ENCODE results near the gene NOVA2.

Gene NOVA2

DNA sequence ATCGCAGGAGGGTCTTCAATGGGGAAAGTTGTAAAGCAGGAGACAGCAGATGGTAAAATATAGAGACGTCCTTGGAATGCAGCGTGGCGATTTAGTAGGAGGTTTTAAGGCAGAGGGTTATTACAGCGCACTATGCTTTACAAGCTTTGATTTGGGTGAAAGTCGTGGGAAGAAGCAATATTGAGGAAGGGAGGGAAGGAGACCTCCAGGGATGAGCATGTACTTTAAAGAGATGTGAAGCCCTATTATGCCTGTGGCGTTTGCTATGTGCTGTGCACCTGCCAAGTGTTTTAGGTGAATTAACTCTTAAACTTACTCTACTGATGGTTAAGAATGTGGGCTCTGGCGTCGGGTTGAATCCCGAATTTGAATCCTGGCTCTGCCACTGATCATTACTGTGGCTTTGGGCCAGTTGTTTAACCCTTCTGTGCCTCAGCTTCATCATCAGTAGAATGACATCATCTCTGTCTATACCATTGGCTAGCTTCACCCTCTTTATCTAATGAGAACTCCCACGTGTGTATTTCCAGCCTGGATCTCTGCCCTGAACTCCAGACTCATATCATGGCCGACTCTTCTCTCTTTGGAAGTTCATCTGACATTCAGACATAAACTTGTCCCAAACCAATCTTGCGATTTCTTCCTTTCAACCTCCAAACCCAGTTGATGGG lies 22.2 kb upstream of the NOVA2 start:
- TF ChIP-seq, protein P1, sequence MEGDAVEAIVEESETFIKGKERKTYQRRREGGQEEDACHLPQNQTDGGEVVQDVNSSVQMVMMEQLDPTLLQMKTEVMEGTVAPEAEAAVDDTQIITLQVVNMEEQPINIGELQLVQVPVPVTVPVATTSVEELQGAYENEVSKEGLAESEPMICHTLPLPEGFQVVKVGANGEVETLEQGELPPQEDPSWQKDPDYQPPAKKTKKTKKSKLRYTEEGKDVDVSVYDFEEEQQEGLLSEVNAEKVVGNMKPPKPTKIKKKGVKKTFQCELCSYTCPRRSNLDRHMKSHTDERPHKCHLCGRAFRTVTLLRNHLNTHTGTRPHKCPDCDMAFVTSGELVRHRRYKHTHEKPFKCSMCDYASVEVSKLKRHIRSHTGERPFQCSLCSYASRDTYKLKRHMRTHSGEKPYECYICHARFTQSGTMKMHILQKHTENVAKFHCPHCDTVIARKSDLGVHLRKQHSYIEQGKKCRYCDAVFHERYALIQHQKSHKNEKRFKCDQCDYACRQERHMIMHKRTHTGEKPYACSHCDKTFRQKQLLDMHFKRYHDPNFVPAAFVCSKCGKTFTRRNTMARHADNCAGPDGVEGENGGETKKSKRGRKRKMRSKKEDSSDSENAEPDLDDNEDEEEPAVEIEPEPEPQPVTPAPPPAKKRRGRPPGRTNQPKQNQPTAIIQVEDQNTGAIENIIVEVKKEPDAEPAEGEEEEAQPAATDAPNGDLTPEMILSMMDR (IDR thresholded peaks at IDR 0.05; ENCODE audit: low read length): no peak
- TF ChIP-seq EZH2 (IDR thresholded peaks at IDR 0.05; ENCODE audit: borderline replicate concordance, low read length): no peak

DNA sequence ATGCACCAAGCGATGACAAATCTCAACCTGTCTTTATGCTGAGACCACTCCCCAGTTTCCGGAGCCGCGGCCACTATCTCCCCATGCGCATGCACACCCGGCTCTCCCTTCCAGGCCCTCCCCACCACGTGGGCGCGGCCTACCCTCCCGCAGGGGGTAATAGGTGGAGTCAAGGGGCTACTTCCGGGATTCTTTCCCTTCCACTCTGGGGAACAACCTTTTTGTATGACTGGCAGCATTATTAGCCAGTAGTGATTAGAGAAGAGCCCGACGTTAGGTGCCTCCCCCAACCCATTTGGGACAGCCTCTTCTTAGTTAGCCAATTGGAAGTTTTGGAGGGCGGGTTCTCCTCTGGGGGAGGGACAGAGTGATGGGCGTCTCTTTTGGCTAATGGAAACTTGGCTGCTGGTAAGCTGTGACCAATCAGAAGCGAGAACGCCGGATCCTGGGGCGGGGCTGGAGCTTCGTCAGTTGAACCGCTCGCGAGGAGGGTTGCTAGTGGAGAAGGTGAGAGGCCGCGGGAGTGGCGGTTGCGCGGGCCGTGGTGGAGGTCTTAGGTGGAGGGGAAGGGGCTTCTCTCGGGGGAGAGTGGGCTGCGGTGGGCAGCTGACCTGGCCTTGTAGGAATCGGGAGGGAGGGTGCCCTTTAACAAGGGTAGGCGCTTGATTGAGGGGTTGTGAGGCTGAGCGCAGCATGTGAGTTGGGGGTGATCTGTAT lies 21.5 kb upstream of the NOVA2 start, which contains the start of gene CCDC61:
Gene CCDC61 (plus strand): TSS at position 470 of the 717 bp plus-strand sequence. CDS start 7,552 bp downstream, outside the sequence.
- H3K27ac ChIP-seq (ENCODE audit: low read depth, low read length, poor library complexity, severe bottlenecking): no peak within 1 kb of the TSS
- H3K4me3 ChIP-seq (ENCODE audit: low read depth, low read length, poor library complexity, severe bottlenecking): peak within 1 kb of the TSS; percentile 79

More for the DNA sequence above, 22.2 kb upstream of the NOVA2 start:
- Histone ChIP-seq H3K9me3 (ENCODE audit: low read length) (no peaks in the 10 kb centered on the region), H3K4me1 (ENCODE audit: insufficient read depth, low read length, severe bottlenecking) (peaks cover 34% of the 10 kb centered on the region), H4K20me1 (ENCODE audit: insufficient read depth, low read length) (no peaks in the 10 kb centered on the region), H3K9me2 (ENCODE audit: low read depth, low read length) (no peaks in the 10 kb centered on the region), H3F3A (ENCODE audit: insufficient read depth, low read length) (no peaks in the 10 kb centered on the region), H2AFZ (ENCODE audit: low read length) (no peak overlapping the region), H3K4me3 (ENCODE audit: low read depth, low read length, poor library complexity, severe bottlenecking) (peak overlapping the region; percentile 79), H3K4me2 (ENCODE audit: low read length) (peak overlapping the region; percentile 79), H3K9ac (ENCODE audit: low read length) (peak overlapping the region; percentile 81), H3K79me2 (ENCODE audit: insufficient read depth, low read length) (no peaks in the 10 kb centered on the region), H3K27ac (ENCODE audit: low read depth, low read length, poor library complexity, severe bottlenecking) (no peak overlapping the region), H3K36me3 (ENCODE audit: insufficient read depth, low read length) (peaks cover 14% of the 10 kb centered on the region), H3K27me3 (ENCODE audit: insufficient read depth, low read length) (no peaks in the 10 kb centered on the region)

DNA sequence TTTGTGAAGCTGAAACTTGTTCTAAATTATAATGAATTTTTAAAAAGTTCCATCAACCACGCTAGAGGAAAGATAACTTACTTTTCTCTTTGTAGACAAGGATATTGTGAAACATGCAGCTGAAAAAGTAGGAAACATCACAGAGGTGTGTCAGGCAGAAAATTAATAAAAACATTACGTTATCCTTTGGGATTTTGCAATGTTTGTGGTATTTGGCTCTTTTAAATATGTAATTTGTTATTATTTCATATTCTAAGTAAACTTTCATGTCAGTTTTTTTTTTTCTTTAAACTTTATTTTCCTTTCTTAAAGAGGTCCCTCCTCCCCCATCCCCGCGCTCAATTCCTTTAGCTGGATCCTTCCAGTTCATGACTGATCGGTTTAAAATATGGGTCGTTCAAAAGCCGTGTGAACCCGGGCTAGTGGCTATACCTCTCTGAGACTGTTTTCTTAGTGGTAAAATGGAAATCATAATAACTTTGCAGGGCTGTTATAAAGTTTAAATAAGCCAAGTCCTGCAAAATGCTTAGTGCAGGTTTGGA lies 20.9 kb upstream of the NOVA2 start:
- Histone ChIP-seq H3K27me3 (ENCODE audit: insufficient read depth, low read length) (no peaks in the 10 kb centered on the region), H3K36me3 (ENCODE audit: insufficient read depth, low read length) (peaks cover 14% of the 10 kb centered on the region), H3F3A (ENCODE audit: insufficient read depth, low read length) (no peaks in the 10 kb centered on the region), H3K79me2 (ENCODE audit: insufficient read depth, low read length) (no peaks in the 10 kb centered on the region), H2AFZ (ENCODE audit: low read length) (peak overlapping the region; percentile 89), H3K4me2 (ENCODE audit: low read length) (peak overlapping the region; percentile 74), H3K9me3 (ENCODE audit: low read length) (no peaks in the 10 kb centered on the region), H3K9ac (ENCODE audit: low read length) (peak overlapping the region; percentile 58), H3K4me1 (ENCODE audit: insufficient read depth, low read length, severe bottlenecking) (peaks cover 21% of the 10 kb centered on the region), H4K20me1 (ENCODE audit: insufficient read depth, low read length) (no peaks in the 10 kb centered on the region), H3K27ac (ENCODE audit: low read depth, low read length, poor library complexity, severe bottlenecking) (no peak overlapping the region), H3K9me2 (ENCODE audit: low read depth, low read length) (no peaks in the 10 kb centered on the region), H3K4me3 (ENCODE audit: low read depth, low read length, poor library complexity, severe bottlenecking) (peak overlapping the region; percentile 57)
- TF ChIP-seq EZH2 (IDR thresholded peaks at IDR 0.05; ENCODE audit: borderline replicate concordance, low read length): no peak
- TF ChIP-seq, protein P1 (IDR thresholded peaks at IDR 0.05; ENCODE audit: low read length): no peak

More for the DNA sequence above, 21.5 kb upstream of the NOVA2 start, which contains the start of gene CCDC61:
- peaks cover 14% of the 10 kb centered on the region for H3K36me3 ChIP-seq (ENCODE audit: insufficient read depth, low read length)
- peak within 1 kb of the TSS; percentile 89 for H2AFZ ChIP-seq (ENCODE audit: low read length)
- H3K4me2 ChIP-seq (ENCODE audit: low read length): peak within 1 kb of the TSS; percentile 79
- no peaks in the 10 kb centered on the region for H3K9me2 ChIP-seq (ENCODE audit: low read depth, low read length)
- H3F3A ChIP-seq (ENCODE audit: insufficient read depth, low read length): no peaks in the 10 kb centered on the region
- H3K9ac ChIP-seq (ENCODE audit: low read length): peak within 1 kb of the TSS; percentile 81
- H3K4me1 ChIP-seq (ENCODE audit: insufficient read depth, low read length, severe bottlenecking): peaks cover 27% of the 10 kb centered on the region
- no peak for TF ChIP-seq EZH2 (IDR thresholded peaks at IDR 0.05; ENCODE audit: borderline replicate concordance, low read length)
- TF ChIP-seq, protein P1 (IDR thresholded peaks at IDR 0.05; ENCODE audit: low read length): no peak
- no peaks in the 10 kb centered on the region for H3K79me2 ChIP-seq (ENCODE audit: insufficient read depth, low read length)
- H3K9me3 ChIP-seq (ENCODE audit: low read length): no peaks in the 10 kb centered on the region
- H4K20me1 ChIP-seq (ENCODE audit: insufficient read depth, low read length): no peaks in the 10 kb centered on the region
- H3K27me3 ChIP-seq (ENCODE audit: insufficient read depth, low read length): no peaks in the 10 kb centered on the region

All from OCI-LY1 (cell line).